ENCODE measurements around the gene AVEN. TPM values are rescaled to one million over a fixed set of nuclear protein-coding genes. Genes with fewer than 3 reads are reported as not detected.

Gene AVEN
- total RNA-seq, 2 experiments from 2014 or later, result 8.9 to 11.8 TPM

DNA sequence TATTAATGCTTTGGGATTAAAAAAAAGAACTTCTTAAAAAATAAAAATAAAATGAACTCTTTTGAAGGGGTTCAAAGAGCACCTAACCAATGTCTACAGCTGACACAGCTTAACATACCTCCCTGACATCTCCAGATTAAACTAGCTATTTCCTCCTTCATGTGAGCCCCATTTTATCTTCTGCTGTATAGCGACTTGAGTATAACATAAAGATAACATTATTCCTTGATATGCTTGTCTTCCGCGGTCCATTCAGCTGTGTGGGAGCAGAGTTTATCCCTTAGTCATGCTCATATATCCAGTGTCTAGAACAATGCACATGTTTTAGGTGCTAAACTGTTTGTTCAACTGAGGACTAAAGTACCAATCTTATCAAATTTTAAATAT lies 78.5 kb downstream of the AVEN start:
- DNase-seq, result no peak
- CTCF ChIA-PET, result no interaction called here
- H3K4me1 Mint-ChIP-seq, result no peaks in the 10 kb centered on the region
- no peaks in the 10 kb centered on the region for H3K36me3 Mint-ChIP-seq
- no peak for ATAC-seq
- H3K27ac Mint-ChIP-seq, result no peak overlapping the region
- no peaks in the 10 kb centered on the region for H3K27me3 Mint-ChIP-seq
- no peak overlapping the region for H3K4me3 Mint-ChIP-seq
- no peaks in the 10 kb centered on the region for H3K9me3 Mint-ChIP-seq (ENCODE audit: low read depth)

DNA sequence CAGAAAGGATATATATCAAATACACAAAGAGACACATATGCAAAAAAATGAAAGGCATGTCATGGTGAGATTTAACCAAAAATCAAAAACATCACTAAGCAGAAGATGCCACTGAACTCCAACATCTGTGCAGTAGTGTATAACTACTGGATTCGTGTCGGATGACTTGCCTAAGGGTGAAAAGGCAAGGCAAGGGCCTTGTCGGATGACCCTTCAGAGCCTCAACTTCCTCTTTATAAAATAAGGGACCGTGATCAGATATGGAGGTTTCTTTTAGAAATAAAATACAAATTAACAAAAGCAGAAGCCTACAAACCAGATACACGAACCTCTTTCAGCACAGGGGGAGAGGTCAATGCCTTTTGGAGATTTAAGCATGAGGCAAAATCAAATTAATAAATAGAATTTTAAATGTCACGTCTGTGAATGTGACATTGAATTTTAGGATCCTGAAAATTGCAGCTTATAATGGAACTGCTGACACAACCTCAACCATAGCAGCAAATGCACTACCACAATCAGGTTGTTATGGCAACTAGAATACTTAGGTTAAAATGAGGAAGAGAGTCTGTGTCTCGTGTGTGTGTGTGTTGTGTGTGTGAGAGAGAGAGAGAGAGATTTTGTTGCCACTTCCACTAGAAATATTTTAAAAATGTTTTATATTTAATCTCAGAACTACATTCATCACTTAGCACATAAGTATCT lies 79.0 kb downstream of the AVEN start:
- Mint-ChIP-seq H3K9me3 (ENCODE audit: low read depth) (no peaks in the 10 kb centered on the region), H3K27ac (no peak overlapping the region), H3K4me1 (no peaks in the 10 kb centered on the region), H3K36me3 (no peaks in the 10 kb centered on the region), H3K27me3 (no peaks in the 10 kb centered on the region), H3K4me3 (no peak overlapping the region)
- CTCF ChIA-PET, result no interaction called here
- ATAC-seq (no peak), DNase-seq (no peak)

DNA sequence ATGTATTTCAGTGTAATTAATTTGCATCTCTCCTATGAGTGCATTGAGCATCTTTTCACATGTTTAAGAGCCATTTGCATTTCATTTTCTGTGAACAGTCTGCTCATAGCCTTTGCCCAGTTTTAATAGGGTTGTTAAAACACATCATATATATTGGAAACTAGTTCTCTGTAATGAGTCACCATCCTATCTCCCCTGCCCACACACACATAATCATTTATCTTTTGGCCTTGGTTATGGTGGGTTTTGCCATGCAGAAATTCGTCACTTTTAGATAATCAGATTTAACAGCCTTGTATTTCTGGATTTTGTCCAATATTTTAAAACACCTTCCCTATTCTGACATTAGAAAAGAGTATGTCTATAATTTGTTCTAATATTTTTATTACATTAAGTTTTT lies 82.6 kb downstream of the AVEN start:
- Mint-ChIP-seq H3K27ac (no peak overlapping the region), H3K4me3 (no peak overlapping the region), H3K27me3 (no peaks in the 10 kb centered on the region), H3K4me1 (no peaks in the 10 kb centered on the region), H3K9me3 (ENCODE audit: low read depth) (no peaks in the 10 kb centered on the region), H3K36me3 (no peaks in the 10 kb centered on the region)
- DNase-seq, result no peak
- ATAC-seq, result no peak
- CTCF ChIA-PET, result no interaction called here

DNA sequence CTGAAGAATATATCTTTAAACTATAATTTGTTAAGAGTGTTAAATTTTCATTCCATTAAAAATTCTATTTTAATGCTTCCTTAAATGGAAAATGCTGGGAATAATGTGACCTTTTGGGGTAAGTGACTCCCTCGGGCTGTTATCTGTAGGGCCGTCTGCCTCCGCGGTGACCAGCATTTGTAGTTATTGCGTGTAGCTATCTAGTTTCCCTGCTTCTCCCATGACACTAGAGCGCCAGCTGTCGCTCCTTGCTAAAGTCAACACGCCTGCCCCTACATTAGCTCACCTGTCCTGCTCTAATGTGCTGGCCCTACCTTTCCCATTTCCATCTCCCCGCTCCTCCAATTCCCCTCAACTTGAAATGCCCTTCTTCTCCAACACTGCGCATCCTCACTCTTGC lies 83.1 kb downstream of the AVEN start:
- H3K27me3 Mint-ChIP-seq, result no peaks in the 10 kb centered on the region

DNA sequence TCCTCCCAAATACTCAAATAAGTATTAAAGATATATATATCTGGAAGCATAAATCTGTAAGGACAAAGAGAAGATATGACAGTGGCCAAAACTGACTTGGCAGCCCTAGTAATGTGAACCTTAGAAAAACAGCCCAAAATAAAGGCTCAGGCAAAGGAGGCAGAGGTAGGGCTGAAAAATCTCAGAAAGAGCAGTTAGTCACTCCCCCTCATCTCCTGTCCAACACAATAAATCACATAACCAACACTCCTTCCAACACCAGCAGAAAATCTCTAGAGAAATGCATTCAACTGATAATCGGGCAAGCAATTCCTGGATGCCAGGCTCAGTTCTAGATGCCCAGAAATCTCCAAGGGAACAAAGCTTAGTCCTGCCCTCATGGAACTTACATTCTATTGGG lies 92.9 kb downstream of the AVEN start:
- CTCF ChIA-PET, result no interaction called here
- no peak overlapping the region for H3K4me3 Mint-ChIP-seq

More for the DNA sequence above, 83.1 kb downstream of the AVEN start:
- H3K27ac Mint-ChIP-seq, result no peak overlapping the region
- H3K4me1 Mint-ChIP-seq, result no peaks in the 10 kb centered on the region
- CTCF ChIA-PET, result interaction anchor here (0.7 kb wide), 1 partner anchor 8 kb away, joined by 3 read pairs; no protein-coding TSS in a partner anchor
- H3K9me3 Mint-ChIP-seq (ENCODE audit: low read depth), result no peaks in the 10 kb centered on the region
- DNase-seq (no peak), ATAC-seq (no peak)
- H3K4me3 Mint-ChIP-seq, result no peak overlapping the region
- H3K36me3 Mint-ChIP-seq, result no peaks in the 10 kb centered on the region

DNA sequence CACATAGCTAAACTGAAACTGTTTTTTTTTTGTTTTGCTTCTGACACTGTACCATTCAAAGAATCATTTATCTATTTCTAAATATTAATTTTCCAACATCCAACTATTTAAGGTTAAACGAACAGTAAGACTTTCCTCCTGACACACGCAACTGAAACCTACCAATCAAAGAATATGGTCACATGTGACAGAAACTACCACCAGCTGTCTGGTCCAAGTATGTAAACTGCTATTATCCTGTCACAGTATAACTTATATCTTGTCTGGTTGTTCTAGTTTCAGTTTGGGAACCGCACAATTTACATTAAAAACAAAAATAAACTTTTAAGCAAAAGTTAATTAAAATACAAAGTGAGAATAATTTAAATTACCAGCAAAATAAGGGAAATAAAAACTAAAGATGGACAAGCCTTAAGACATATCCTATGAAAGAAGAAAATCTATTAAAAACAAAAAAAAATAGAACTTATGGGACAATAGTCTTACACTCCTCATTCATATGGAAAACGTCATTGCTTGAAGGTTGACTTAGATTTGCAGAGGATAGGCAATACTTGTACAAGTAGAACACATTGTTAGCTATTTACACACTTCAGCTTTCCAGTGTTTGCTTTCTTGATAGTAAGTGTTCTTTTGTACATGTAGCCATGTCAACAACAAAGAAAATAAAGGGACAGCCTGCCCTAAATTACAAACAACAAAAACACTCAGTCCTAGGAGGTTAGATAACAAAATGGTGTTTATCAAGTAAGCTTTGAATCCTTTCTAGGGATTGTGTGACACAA lies 97.5 kb downstream of the AVEN start:
- Mint-ChIP-seq H3K9me3 (ENCODE audit: low read depth) (no peaks in the 10 kb centered on the region), H3K27me3 (no peaks in the 10 kb centered on the region), H3K36me3 (no peaks in the 10 kb centered on the region), H3K4me1 (no peaks in the 10 kb centered on the region), H3K27ac (no peak overlapping the region), H3K4me3 (no peak overlapping the region)
- ATAC-seq (no peak), DNase-seq (no peak)
- CTCF ChIA-PET, result interaction anchor here (1.1 kb wide), 1 partner anchor 23 kb away, joined by 3 read pairs; no protein-coding TSS in a partner anchor

More for the DNA sequence above, 92.9 kb downstream of the AVEN start:
- DNase-seq (no peak), ATAC-seq (no peak)
- Mint-ChIP-seq H3K4me1 (no peaks in the 10 kb centered on the region), H3K27me3 (no peaks in the 10 kb centered on the region), H3K9me3 (ENCODE audit: low read depth) (no peaks in the 10 kb centered on the region), H3K27ac (no peak overlapping the region), H3K36me3 (no peaks in the 10 kb centered on the region)

DNA sequence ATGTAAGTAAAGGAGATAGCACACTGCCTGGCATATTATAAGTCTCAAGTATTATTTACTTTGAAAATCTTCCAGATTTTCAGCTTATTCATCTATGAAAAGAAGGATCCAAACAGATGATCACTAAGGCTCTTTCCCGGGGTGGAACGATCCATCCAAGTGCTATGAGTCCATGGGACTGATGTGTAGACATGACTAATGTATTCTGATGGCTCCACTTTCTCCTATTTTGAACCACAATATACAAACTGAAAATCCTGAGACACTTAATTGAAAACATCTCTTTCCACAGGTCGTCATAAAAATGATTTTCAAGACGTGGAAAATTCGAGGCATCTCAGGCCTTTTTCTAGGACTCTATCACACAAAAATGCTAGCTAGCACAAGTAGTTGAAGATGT lies 104.1 kb downstream of the AVEN start:
- no peaks in the 10 kb centered on the region for H3K36me3 Mint-ChIP-seq
- CTCF ChIA-PET, result no interaction called here
- H3K27ac Mint-ChIP-seq, result no peak overlapping the region
- H3K9me3 Mint-ChIP-seq (ENCODE audit: low read depth), result no peaks in the 10 kb centered on the region
- no peak for DNase-seq
- H3K4me3 Mint-ChIP-seq, result no peak overlapping the region
- H3K4me1 Mint-ChIP-seq, result no peaks in the 10 kb centered on the region
- ATAC-seq, result no peak
- no peaks in the 10 kb centered on the region for H3K27me3 Mint-ChIP-seq

DNA sequence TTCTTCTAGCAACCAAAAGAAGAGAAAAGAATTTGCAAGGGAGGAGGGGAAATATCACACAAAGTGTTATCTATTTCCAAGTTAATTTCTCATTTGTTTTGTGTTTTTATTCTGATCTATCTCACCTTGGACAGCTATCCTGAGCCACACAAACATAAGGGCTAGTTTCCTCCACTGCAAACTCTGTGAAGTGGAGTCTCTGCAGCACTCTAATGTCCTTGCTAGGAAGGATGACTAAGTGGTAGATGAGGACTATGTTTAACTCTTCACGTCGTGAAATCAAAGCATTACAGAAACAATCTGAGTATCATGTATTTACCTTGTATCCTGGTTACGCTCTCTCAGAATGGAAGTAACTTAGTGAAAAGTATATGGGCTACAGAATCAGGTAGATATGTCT lies 104.6 kb downstream of the AVEN start:
- Mint-ChIP-seq H3K9me3 (ENCODE audit: low read depth) (no peaks in the 10 kb centered on the region), H3K4me3 (no peak overlapping the region), H3K4me1 (no peaks in the 10 kb centered on the region), H3K36me3 (no peaks in the 10 kb centered on the region), H3K27me3 (no peaks in the 10 kb centered on the region), H3K27ac (no peak overlapping the region)
- DNase-seq (no peak), ATAC-seq (no peak)
- CTCF ChIA-PET, result no interaction called here

DNA sequence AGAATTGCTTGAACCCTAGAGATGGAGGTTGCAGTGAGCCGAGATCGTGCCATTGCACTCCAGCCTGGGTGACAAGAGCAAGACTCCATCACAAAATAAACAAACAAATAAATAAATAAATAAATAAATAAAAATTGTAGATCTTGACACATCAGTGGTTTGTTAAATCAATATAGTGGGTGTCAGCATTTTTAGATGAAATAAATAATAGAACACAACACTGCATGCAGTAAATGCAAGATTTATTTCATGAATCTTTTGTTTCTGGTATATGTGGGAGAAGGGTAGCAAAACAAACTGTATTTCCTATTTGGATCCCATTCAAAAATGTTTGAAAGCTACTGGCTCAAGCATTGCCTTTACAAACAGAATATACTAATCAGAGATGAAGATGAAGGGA lies 106.3 kb downstream of the AVEN start:
- H3K9me3 Mint-ChIP-seq (ENCODE audit: low read depth), result no peaks in the 10 kb centered on the region
- no peaks in the 10 kb centered on the region for H3K36me3 Mint-ChIP-seq
- no peak overlapping the region for H3K27ac Mint-ChIP-seq
- CTCF ChIA-PET, result no interaction called here
- DNase-seq, result no peak
- no peak for ATAC-seq
- H3K27me3 Mint-ChIP-seq, result no peaks in the 10 kb centered on the region
- H3K4me1 Mint-ChIP-seq, result no peaks in the 10 kb centered on the region
- no peak overlapping the region for H3K4me3 Mint-ChIP-seq

DNA sequence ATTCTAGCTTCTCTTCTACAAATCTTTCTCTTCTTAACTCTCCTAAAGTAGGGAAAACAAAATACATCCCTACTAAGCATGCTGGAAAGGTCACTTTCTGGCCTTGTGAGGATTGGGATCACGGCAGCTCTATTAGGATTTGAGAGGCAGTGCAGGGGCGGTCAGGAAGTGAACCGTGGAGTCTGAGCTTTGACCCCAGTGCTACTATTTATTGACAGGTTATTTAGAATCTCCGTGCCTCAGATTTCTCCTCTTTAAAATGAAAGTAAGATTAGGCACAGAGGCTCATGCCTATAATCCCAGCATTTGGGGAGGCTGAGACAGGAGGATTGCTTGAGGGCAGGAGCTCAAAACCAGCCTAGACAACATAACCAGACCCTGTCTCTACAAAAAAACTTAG lies 112.7 kb downstream of the AVEN start:
- ATAC-seq, result no peak
- no peak overlapping the region for H3K4me3 Mint-ChIP-seq
- H3K27ac Mint-ChIP-seq, result no peak overlapping the region
- DNase-seq, result no peak
- H3K36me3 Mint-ChIP-seq, result no peaks in the 10 kb centered on the region
- CTCF ChIA-PET, result interaction anchor here (1.3 kb wide), 1 partner anchor 188 kb away, joined by 3 read pairs; no protein-coding TSS in a partner anchor
- no peaks in the 10 kb centered on the region for H3K27me3 Mint-ChIP-seq
- H3K9me3 Mint-ChIP-seq (ENCODE audit: low read depth), result no peaks in the 10 kb centered on the region
- H3K4me1 Mint-ChIP-seq, result no peaks in the 10 kb centered on the region

DNA sequence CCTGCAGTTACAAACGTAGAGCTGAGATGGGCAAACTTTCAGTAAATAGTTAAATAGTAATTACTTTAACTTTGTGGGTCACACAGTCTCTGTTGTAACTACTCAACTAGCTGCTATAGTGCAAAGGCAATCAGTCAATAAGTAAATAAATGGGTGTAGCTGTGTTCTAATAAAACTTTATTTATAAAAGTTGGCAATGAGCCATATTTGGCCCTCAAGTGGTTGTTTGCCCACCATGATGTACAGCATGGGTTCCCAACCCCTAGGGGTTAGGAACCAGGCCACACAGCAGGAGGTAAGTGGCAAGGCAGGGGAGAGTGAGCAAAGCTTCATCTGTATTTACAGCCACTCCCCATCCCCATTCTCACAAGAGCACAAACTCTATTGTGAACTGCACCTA lies 115.6 kb downstream of the AVEN start:
- no peaks in the 10 kb centered on the region for H3K9me3 Mint-ChIP-seq (ENCODE audit: low read depth)
- CTCF ChIA-PET, result no interaction called here
- H3K27ac Mint-ChIP-seq, result no peak overlapping the region
- H3K36me3 Mint-ChIP-seq, result no peaks in the 10 kb centered on the region
- no peak for ATAC-seq
- H3K4me3 Mint-ChIP-seq, result no peak overlapping the region
- H3K27me3 Mint-ChIP-seq, result no peaks in the 10 kb centered on the region
- H3K4me1 Mint-ChIP-seq, result no peaks in the 10 kb centered on the region
- no peak for DNase-seq

DNA sequence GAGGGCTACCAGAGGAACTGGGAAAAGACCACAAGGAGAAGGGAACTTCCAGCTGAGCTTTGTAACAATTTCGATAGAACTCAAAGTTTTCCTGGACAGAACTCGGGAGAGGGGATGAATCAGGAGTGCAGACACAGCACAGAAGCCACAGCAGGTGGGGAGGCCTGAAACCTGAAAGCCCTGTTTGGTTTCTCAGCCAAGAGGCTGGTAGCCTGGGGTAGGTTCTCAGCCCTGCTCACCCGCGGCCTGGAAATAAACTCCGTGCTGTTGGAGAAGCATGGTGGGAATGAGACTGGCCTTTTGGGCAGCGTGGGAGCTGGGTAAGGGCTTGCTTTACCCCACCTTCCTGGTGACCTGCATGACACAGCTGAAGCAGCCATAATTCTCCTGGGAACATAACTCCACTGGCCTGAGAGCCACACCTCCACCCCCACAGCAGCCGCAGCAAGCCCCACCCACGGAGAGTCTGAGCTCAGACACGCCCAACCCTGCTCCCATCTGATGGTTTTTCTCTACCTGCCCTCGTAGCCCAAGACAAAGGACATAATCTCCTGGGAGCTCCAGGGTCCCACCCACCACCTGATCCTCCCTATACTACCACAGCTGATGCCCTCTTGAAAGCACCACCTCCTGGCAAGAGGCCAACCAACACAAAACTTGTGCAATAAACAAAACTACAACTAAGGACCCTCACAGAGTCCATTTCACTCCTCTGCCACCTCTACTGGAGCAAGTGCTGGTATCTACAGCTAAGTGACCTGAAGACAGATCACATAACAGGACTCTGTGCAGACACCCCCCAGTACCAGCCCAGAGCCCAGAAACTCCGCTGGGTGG lies 123.2 kb downstream of the AVEN start:
- Mint-ChIP-seq H3K27me3 (no peaks in the 10 kb centered on the region), H3K9me3 (ENCODE audit: low read depth) (no peaks in the 10 kb centered on the region), H3K4me3 (no peak overlapping the region), H3K27ac (no peak overlapping the region), H3K36me3 (no peaks in the 10 kb centered on the region), H3K4me1 (no peaks in the 10 kb centered on the region)
- DNase-seq (no peak), ATAC-seq (no peak)
- CTCF ChIA-PET, result no interaction called here

DNA sequence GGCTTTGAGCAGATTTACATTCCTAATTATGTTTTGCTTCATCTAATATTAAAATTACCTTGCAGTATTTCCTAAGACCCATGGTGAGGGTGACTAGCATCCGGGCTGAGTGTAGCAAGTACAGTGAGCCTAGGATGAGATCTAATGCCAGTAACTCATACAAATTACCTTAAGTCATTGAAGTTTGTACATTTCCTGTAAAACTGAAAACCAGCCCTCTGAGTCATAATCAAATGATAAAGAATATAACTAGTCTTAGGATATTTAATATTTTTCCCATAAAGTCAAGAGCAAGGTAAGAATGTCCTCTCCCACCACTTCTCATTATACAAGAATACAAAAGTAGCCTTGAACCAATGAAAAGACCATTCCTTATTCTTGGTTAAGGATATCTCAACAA lies 125.5 kb downstream of the AVEN start:
- no peaks in the 10 kb centered on the region for H3K36me3 Mint-ChIP-seq
- DNase-seq (no peak), ATAC-seq (no peak)
- H3K4me3 Mint-ChIP-seq, result no peak overlapping the region
- no peaks in the 10 kb centered on the region for H3K27me3 Mint-ChIP-seq
- H3K4me1 Mint-ChIP-seq, result no peaks in the 10 kb centered on the region
- CTCF ChIA-PET, result no interaction called here
- H3K9me3 Mint-ChIP-seq (ENCODE audit: low read depth), result no peaks in the 10 kb centered on the region
- H3K27ac Mint-ChIP-seq, result no peak overlapping the region

DNA sequence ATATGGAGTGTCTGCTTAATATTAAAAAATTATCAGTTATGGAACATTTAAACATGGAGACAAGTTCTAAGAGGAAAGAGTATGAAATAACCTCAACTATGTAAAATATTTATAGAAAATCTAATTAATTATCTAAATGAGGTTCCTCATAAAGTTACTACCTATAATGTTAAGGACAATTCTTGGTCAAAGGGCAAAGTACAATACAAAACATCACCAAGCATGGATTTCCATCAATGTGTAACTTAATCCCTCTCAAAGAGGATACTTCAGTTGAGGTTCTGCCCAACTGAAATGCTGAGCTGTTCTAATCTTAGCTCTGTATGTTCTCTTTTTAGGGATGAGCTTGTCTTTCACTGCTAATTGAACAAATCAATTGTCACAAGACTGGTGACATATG lies 126.7 kb downstream of the AVEN start:
- H3K27me3 Mint-ChIP-seq, result no peaks in the 10 kb centered on the region
- H3K9me3 Mint-ChIP-seq (ENCODE audit: low read depth), result no peaks in the 10 kb centered on the region
- H3K36me3 Mint-ChIP-seq, result no peaks in the 10 kb centered on the region
- CTCF ChIA-PET, result no interaction called here
- H3K27ac Mint-ChIP-seq, result no peak overlapping the region
- DNase-seq (no peak), ATAC-seq (no peak)
- H3K4me3 Mint-ChIP-seq, result no peak overlapping the region
- H3K4me1 Mint-ChIP-seq, result no peaks in the 10 kb centered on the region

All from activated CD8-positive, alpha-beta memory T cell treated with anti-CD3 and anti-CD28 coated beads, Interleukin-2, amount 10 ng/mL, durations not matched to agents 7 days and 5 days (primary cell).